ENCODE results near the gene GCC1.
"Not testable (repeated sequence)": the region's sequence is repeated elsewhere in the genome, so short reads cannot be mapped to it uniquely, and the experiment has no call there.

The GCC1 gene

DNA sequence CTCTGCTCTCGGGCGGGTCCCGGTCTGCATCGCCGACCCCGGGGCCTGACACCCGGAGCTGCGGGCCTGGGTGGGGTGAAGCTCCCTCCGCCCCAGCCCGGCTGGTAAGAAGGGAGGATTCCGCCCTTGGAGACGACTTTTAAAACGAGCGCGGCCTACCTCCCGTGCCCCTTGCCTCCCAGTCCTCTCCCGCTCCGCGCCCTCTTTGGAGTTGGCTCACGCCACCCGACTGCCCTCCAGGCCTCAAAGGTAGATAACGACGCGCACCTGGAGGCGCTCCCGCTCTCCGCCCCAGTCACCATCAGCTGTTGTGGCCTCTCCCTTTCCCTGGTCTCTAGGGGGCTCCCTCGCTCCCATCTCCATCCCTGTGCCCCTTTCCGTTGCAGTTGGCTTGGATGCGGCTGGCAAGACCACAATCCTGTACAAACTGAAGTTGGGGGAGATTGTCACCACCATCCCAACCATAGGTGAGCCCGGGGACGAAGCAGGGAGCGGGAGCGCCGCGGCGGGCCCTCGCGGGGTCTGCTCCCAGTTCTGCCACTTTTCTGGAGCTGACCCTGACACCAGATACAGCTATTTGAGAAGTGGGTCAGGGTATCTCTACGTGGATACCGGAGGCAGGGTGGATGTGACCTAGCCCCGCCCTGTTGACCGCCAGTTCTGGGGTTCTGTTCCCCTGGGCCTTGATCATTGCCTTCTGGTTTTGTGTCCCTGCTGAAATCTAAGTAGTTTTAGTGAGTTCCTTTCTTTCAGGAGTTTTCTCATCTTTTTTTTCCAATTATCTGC, 3.5 kb upstream of the GCC1 start:
- DNase-seq = peak; percentile 49 to 61

DNA sequence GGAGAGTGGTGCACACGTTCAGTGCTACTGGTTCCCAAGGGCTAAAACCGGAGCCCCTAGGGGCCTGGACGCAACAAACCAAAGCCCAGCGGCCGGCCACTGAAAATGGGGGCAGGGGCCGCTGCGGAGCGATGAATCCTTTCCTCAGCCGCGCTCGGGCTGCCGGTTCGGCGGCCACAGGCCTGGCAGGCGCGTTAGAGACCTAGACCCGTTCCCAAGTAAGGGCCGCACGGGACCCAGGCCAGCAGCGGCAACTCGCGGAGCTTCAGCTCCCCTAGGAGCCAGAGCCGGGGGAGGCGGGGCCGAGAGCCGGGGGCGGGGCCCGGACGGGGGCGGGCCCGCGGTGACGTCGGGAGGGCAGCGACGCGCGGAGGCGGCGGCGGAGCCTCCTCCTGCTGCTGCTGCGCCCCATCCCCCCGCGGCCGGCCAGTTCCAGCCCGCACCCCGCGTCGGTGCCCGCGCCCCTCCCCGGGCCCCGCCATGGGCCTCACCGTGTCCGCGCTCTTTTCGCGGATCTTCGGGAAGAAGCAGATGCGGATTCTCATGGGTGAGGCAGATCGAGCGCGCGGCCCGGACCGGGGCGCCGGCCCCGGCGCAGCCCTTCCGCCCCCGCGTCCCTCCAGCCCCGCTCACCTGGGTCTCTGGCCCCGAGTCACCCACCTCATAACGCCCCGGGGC, 2.8 kb upstream of the GCC1 start, which contains the start of gene ARF5:
TSS of gene ARF5 (plus strand) at position 393 of the 678 bp plus-strand sequence. CDS start at position 481, 88 bp downstream.
- peak; percentile 56 to 74 for DNase-seq

DNA sequence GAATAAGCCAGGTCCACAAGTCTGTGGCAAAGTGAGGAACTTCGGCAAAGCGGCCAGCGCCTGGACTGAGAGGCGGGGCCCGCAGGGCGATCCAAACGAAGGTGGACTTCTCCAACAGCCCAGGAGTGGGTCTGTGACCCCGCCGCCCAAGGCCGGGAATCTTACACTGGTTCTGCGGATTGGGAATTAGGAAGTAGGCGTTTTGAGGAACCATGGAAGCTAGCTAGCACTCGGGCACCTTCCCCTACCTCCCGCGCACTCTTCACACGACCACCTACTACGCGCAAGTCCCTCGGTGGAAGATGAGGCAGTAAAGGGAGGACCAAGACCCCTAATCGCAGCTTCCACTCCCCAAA, 2.2 kb upstream of the GCC1 start:
- DNase-seq = no peak

DNA sequence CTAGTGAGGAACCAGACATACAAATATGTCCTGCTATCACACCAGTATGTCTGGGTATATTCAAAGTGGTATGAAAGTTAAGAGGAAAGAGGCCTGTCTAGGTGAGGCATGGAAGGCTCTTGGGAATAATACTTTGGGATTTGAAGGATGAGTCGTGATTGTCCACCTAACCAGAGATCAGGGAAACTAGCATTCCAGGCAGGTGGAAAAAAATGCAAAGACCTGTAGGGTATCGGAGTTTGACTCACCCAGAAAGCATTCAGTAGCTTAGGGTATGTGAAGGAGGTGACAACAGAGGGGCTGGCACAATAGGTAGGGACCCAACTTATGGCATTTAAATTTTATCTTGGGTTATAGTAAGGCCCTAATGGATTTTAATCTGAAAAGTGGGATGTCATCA, 950 bp upstream of the GCC1 start:
- DNase-seq = no peak

DNA sequence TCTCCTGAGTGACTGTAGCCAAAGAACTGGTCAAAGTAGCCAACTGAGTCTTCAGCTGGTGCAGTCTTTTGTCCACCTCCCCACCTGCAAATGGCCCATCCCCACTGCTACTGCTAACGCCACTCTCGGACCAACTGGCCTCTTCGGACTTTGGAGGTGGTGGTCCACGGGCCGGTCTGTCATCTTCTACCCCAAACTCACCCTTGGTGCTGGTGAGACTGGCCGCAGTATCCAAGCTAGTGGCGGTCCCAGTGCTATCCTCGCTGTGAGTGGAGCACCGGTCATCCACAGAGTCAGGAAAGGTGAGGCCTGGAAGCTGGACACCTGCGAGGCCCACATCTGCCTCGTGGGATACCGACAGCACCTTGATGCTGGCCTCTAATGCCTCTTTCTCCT, 750 bp downstream of the GCC1 start:
- no peak for DNase-seq

DNA sequence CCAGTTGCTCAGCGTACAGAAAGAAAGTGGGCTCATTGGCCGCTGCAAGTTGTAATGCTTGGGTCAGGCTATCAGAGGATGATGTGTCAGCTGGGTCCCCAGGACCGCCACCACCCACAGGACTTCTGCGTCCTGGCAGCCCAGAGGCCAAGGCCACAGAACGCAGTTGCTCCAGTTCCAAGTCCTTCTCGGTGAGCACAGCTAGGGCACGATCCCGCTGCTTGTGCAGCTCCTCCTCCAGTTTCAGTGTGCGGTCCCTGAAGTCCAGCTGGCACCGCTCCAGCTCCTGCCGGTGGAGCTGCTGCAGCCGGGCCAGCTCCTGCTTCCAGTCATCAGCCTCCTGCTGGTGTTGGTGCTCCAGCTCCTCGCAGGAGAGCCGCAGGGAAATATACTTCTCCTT, 3.0 kb downstream of the GCC1 start:
- DNase-seq = no peak

DNA sequence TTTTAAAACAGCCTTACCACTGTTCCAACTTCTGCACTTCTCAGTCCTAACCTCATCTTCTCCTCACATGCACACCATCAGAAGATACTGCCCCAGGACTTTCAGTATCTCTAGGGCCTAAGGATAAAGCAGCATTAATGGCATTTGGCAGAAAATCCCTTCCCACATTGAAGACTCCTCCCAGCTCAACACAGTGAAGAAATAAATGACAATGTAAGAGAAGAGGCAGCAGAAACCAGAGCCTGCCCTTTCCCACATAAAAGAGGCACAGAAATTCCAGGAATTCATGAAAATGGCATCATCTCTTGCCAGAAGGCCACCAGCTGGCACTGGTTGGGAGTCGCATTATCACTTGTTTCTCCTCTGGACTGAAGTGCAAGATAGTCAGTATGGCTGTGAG, 3.7 kb downstream of the GCC1 start:
- DNase-seq = no peak

DNA sequence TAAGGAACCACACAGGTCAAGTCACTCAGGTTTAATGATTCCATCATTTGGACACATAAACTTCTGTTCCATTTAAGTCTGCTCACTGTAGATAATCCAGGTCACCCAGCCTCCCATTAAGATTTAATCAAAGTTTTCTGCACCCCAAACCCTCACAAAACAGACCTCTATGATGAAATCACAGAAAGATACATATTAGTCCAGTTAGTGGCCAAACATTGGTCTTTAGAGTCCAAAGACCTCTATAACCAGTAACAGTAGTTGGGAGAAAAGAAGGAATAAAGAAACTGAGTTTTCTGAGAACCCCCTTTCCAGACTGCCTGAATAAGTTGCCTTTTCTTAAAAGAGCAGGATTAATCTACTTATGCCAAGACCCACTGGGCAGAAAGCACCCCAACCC, 4.8 kb downstream of the GCC1 start:
- no peak for DNase-seq

DNA sequence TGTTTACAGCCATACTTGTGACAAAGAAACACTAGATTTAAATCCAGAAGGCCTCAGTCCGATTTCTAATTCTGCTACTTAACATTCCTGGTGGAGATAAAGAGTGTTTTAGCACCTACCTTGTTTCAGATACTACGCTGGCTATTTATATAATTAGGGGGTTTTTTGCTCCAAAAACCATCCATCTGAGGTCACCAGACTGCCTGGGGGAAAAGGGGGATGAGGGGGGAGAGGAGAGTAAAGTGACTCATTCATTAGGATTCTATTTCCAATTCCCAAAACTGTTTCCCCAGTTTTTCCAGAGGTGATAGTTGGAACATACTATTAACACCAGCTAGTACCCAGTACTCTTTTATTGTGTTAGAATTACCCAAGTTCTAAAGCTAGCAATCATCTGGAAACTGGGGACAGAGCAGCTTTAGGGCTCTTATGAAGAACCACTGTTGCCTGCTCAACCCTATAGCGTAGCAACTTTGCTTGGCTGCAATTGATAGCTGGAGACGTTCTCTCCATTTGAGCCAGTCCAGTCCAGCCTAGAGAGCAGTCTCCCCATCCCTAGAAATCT, 6.6 kb downstream of the GCC1 start:
- DNase-seq = no peak

DNA sequence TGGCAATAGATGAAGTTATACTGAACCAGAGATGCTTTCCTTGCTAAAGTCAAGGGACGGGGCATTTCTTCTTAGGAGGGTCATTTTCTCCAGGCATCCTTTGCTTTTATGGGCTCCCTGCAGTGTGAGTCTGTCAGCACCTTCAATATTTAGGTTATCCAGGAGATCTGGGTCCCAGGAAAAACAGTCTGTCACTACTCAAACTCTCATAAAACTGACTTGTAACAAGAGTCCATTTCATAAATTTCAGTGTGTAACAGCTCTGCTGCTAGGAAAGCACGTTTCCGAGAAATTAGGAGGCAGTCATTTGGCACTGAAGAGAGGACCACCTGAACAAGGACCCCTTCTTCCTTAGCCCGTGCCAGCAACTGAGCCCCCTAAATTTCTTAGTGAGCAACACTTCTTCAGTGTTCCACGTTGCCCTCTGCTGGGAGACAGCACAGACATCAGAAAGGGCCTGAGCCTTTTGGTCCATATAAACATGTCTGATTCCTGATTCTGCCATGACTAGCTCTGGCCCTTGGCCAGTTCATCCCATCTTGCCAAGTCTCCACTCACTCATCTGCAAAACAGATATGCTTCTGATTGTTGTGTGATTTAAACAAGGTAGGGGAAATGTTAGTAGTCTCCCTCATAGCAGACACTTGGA, 7.2 kb downstream of the GCC1 start:
- peak; percentile 11 to 18 for DNase-seq

DNA sequence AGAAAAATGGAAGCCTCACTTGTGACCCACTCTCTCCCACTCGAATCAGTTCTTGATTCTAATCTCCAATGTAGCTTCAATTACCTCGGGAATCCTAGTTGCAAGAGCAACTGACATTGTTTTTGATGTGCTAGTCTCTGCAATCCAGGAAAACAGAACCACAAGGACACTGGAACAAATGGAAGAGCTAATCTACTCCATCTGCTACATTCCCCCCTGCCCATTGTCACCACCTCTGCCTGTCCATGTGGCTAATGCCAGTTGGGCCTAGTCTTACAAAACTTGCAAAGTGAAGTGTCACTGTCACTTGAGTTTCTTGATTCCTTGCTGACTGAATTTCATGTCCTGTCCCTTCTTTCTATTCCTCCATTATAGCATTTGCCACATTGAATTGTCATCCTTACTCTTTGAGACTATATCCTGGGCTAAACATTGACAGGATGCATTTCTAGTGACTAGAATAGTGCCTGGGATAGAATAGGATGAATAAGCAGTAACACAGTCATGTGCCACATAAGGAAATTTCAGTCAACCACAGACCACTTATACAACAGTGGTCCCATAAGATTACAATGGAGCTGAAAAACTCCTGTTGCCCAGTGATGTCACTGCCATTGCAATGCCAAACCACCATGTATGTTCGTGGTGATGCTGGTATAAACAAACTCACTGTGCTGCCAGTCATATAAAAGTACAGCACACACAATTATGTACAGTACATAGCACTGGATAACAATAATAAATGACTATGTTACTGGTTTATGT, 13.5 kb downstream of the GCC1 start:
- no peak for DNase-seq

DNA sequence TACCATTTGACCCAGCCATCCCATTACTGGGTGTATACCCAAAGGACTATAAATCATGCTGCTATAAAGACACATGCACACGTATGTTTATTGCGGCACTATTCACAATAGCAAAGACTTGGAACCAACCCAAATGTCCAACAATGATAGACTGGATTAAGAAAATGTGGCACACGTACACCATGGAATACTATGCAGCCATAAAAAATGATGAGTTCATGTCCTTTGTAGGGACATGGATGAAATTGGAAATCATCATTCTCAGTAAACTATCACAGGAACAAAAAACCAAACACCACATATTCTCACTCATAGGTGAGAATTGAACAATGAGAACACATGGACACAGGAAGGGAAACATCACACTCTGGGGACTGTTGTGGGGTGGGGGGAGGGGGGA, 17.4 kb downstream of the GCC1 start:
- not testable (repeated sequence) for DNase-seq

DNA sequence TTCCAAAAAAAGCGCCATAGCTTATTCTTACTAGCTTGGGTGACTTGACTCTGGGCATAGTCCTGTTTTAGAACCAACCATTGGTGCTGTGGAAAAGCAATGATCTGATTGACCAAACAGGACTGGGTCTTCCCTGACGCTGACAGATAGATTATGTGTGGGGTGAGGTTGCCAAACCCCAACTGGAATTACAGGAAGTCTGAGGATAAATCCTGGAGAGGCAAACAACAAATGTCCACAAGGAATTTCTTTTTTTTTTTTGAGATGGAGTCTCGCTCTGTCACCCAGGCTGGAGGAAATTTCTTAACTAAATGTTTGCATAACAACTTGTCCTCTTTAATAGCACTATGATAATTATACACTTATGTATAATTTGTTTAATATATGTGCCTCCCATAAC, 19.2 kb downstream of the GCC1 start:
- no peak for DNase-seq

DNA sequence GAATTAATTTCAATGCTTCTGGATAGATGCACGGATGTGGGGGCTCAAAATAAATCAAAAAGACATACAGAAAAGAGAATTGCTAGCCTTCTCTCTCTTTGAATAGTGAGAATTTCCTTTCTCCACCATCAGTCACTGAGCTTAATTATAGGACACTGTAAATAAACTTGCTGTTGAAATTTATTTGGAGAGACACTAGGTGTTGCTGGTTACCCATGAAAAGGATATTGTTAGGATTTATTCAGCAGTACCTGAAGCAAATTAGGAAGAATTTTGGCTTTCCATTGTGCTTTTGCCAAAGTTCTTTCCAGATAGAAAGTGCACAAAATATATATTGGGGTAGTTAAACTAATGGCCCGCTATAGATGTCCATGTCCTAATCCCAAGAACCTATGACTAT, 27.6 kb downstream of the GCC1 start:
- DNase-seq = no peak

DNA sequence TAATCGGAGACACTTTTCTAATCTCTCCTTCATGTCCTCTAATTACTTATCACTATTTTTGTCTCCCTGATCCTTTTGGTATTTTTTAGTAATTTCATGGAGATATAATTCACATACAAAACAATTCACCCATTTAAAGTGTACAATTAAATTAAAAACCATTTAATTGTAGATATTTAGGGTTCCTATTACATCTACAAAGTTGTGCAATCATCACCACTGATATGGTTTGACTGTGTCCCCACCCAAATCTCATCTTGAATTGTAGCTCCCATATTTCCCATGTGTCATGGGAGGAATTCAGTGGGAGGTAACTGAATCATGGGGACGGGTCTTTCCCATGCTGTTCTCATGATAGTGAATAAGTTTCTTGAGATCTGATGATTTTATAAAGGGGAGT, 29.0 kb downstream of the GCC1 start:
- DNase-seq = no peak

DNA sequence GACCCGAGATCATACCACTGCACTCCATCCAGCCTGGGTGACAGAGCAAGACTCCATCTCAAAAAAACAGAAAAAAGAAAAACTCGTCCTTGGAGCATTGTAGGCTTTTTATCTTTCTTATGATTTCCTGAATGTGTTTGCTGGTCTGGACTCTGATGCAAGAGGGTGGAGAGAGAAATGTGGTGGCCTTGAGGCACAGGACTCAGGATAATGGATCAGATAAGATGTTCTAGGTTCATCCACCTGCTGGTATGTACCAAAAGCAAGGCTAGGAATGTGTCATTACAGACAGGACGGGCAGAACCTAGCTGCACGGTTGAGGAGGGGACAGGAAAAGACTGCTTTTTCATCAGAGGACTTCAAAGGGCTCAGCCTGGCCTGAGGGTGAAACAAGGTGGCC, 33.5 kb downstream of the GCC1 start:
- DNase-seq = no peak

DNA sequence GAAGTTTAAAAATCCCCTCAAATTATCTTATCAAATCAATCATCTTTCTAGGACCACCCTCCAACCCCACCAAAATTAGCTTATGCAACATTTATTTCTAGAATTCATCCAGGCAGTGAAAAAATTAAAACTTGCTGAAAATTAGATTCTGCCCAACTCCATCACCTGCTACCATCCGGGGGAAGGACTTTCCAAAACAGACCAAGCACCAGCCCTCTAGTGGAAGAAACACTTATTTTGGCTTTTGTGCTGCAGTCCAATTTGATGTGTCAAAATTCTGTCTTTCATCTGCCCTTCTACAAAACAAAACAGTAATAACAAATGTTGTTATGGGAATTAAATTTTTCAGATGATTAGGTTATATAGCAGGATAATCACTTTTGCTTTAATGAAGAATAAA, 35.1 kb downstream of the GCC1 start:
- DNase-seq = peak; percentile 21 to 29

DNA sequence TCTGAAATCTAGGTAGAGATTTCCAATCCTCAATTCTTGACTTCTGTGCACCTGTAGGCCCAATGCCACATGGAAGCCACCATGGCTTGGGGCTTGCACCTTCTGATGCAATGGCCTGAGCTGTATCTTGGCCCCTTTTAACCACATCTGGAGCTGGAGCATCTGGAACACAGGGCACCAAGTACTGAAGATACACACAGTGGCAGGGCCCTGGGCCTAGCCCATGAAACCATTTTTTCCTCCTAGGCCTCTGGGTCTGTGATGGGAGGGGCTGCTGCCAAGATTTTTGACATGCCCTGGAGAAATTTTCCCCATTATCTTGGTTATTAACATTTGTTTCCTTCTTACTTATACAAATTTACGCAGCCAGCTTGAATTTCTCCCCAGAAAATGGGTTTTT, 39.1 kb downstream of the GCC1 start:
- DNase-seq = no peak

DNA sequence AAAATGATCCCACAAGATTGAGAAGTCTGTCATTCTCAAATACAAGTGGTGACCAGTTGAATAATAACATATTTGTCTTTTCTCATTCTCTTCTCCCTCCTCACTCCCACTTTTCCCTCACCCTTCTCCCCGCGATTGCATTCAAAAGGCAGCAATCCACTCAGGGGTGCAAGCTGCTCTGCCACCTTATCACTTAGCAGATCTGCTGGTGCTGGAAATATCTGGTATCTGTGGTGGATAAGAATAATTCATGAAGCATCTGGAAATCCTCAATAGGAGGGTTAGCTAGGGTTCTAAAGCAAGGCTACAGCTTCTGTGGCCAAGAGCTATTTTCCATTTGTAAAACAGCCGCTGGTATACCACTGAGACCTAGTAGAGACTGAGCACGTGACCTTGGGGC, 43.8 kb downstream of the GCC1 start:
- DNase-seq = no peak

DNA sequence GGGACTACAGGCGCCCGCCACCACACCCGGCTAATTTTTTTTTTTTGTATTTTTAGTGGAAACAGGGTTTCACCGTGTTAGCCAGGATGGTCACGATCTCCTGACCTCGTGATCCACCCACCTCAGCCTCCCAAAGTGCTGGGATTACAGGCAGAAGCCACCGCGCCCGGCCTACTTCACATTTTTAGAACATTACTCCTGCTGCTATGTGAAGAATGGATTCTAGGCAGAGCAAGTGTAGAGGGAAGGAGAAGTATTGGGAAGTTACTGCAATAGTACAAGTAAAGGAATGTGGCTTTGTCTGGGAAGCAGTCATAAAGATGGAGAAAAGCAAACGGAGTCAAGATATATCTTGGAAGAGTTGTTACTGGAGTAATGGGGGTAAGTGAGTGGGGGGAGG, 44.9 kb downstream of the GCC1 start:
- not testable (repeated sequence) for DNase-seq

DNA sequence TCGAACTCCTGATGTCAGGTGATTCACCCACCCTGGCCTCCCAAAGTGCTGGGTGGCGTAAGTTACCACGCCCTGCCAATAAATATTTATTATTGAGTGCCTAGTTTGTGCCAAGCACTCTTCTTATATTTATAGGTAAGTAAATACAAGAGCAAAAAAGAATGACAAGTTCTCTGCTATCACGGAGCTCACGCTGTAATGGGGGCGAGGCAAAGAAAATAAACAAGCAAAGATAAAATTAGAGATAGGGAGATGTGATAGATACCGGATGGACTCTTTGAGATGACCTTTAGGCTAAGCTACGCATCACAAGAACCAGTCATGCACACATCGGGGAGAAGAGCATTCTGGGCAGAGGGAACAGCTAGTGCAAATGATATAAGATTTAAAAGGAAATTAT, 46.3 kb downstream of the GCC1 start:
- DNase-seq = no peak

DNA sequence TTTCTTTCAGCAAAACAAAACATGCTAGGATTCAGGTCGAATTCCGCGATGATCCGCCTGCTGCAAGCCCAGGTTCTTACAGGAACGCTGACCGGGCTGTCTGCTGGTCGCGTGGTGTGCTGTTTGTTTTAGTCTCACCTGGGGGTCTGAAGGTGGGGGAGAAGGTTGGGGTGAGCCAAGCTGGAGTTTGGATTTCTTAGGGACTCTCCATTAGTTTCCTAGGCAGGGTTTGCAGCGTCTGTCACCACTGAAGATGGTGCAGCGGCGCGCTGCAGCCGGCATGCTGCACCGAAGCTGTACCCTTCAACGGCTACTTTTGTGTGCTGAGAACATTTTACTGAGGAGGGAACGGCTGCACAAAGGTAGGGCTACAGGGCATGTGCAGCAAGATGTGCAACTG, 48.7 kb downstream of the GCC1 start:
- DNase-seq = no peak

DNA sequence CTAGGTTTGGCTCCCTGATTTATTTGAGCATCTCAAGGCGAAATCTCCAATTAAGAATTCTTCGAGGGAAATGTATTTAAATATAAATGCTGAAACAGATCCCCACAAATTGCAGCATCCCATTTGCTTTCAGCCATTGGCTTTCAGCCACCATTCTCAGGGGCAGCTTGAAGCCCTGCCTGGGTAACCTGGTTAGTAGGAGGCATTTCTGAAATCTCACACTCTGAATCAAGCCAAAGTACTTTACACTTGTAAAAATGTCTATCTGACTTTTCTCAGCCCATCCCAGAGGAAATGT, 49.1 kb downstream of the GCC1 start:
- no peak for DNase-seq

All from Kasumi-1 (cell line).